GM12878 (cell line): ENCODE data around the gene B3GALT5. TPM values are rescaled to one million over a fixed set of nuclear protein-coding genes. Genes with fewer than 3 reads are reported as not detected.

Experiments used
- ATAC-seq: fragments of 200-7000 bp; cut with Tn5 transposase; 3 replicates; pipeline ENCODE4 v1.9.1; 2020; ENCODE audit warnings: mild to moderate bottlenecking, moderate library complexity
- BruUV-seq: library from RNA; stranded (reverse); fragments of 400-500 nt; replicated peaks from 2 replicates; lab custom pipeline; 2021; lab: Mats Ljungman, UMichigan
- CTCF ChIA-PET: fragments of 300-600 bp; sonication (Branson Sonifier 250); formaldehyde crosslinking; extraction: SDS; loops from one replicate; lab custom pipeline; 2021; ENCODE audit warnings: inconsistent platforms; lab: Yijun Ruan, JAX
- POLR2A ChIA-PET: fragments of 350-600 bp; formaldehyde crosslinking; extraction: SDS; loops from one replicate; lab custom pipeline; 2021; ENCODE audit warnings: inconsistent platforms; lab: Charles Lee
- RAD21 ChIA-PET: fragments of 300-600 bp; sonication (Branson Sonifier 250); formaldehyde crosslinking; loops from one replicate; lab custom pipeline; 2023; ENCODE audit warnings: antibody characterized with exemption; ENCODE audit not compliant: unreplicated experiment; lab: Charles Lee
- SMC1A ChIA-PET: fragments of 300-600 bp; sonication (Branson Sonifier 250); formaldehyde crosslinking; loops from one replicate; lab custom pipeline; 2023; ENCODE audit not compliant: unreplicated experiment, uncharacterized antibody; lab: Charles Lee
- DNase-seq: peaks from one replicate; pipeline ENCODE4 v3.0.0-alpha.2; 2011; ENCODE audit warnings: low read depth, low spot score
- FAIRE-seq: peaks from 3 replicates; lab custom pipeline; 2011; peaks lifted over from hg19 to GRCh38; lab: Jason Lieb, UNC
- H2AFZ ChIP-seq: 2 replicates; pipeline ENCODE4 v1.6.0; 2011; ENCODE audit warnings: low read depth, low read length, control low read depth; ENCODE audit not compliant: control insufficient read depth
- H3K27ac ChIP-seq: 2 replicates; pipeline ENCODE4 v1.5.1; 2011; ENCODE audit warnings: control low read depth; ENCODE audit not compliant: control insufficient read depth, insufficient read depth
- H3K27me3 ChIP-seq, 2 experiments: replicated peaks in 1 of 2; 2 replicates each; pipeline versions ENCODE4 v1.6.0 to v1.6.1; 2011; ENCODE audit warnings: low read length in 1 of 2; ENCODE audit not compliant: control insufficient read depth in 2 of 2, insufficient read depth in 2 of 2
- H3K36me3 ChIP-seq, 2 experiments: 2 replicates each; pipeline ENCODE4 v1.5.1; 2011; ENCODE audit warnings: low read length in 1 of 2; ENCODE audit not compliant: control insufficient read depth in 2 of 2, insufficient read depth in 2 of 2
- H3K4me1 ChIP-seq: 2 replicates; pipeline ENCODE4 v1.6.1; 2011; ENCODE audit warnings: mild to moderate bottlenecking, low read length, moderate library complexity, mixed read lengths; ENCODE audit not compliant: control insufficient read depth, insufficient read depth
- H3K4me2 ChIP-seq: 2 replicates; pipeline ENCODE4 v1.6.0; 2011; ENCODE audit warnings: control low read depth; ENCODE audit not compliant: control insufficient read depth, insufficient read depth
- H3K4me3 ChIP-seq: fragments of 200-600 bp; sonication (generic); 2 replicates; pipeline ENCODE4 v1.5.1; 2016
- H3K79me2 ChIP-seq: 2 replicates; pipeline ENCODE4 v1.6.0; 2011; ENCODE audit warnings: low read length; ENCODE audit not compliant: control insufficient read depth, insufficient read depth
- H3K9ac ChIP-seq: 2 replicates; pipeline ENCODE4 v1.8.0; 2011; ENCODE audit warnings: low read length, control low read depth, mixed read lengths; ENCODE audit not compliant: control insufficient read depth, insufficient read depth
- H3K9me3 ChIP-seq: replicated peaks from 3 replicates; pipeline ENCODE4 v1.5.1; 2011; ENCODE audit warnings: mild to moderate bottlenecking, low read length; ENCODE audit not compliant: control insufficient read depth, insufficient read depth
- H4K20me1 ChIP-seq: 2 replicates; pipeline ENCODE4 v1.6.0; 2011; ENCODE audit not compliant: control insufficient read depth, insufficient read depth
- ATF7 ChIP-seq: fragments of 450-650 bp; IDR thresholded peaks from 2 replicates; pipeline ENCODE4 v1.6.1; 2016; ENCODE audit warnings: low read depth, mild to moderate bottlenecking
- BMI1 ChIP-seq: fragments of 450-650 bp; IDR thresholded peaks from 2 replicates; pipeline ENCODE4 v1.6.1; 2016; ENCODE audit warnings: mild to moderate bottlenecking, moderate library complexity, borderline replicate concordance
- BRCA1 ChIP-seq: IDR thresholded peaks from 2 replicates; pipeline ENCODE4 v1.6.1; 2011; ENCODE audit warnings: low read depth, low read length, improper control_type of control experiment
- CBFB ChIP-seq: IDR thresholded peaks from 2 replicates; pipeline ENCODE4 v1.6.1; 2016; ENCODE audit warnings: antibody characterized with exemption, low read depth
- CBX3 ChIP-seq: fragments of 200-600 bp; sonication (generic); IDR thresholded peaks from 2 replicates; pipeline ENCODE4 v1.6.1; 2016; ENCODE audit warnings: low read depth, borderline replicate concordance
- EGR1 ChIP-seq, 2 experiments: IDR thresholded peaks; 1 replicate in 1 of 2; 2 replicates in 1 of 2; pipeline ENCODE4 v1.6.1; 2011 to 2012; ENCODE audit warnings: low read depth in 2 of 2, low read length in 2 of 2, borderline replicate concordance in 1 of 2, mild to moderate bottlenecking in 1 of 2, moderate library complexity in 1 of 2
- HDAC2 ChIP-seq: fragments of 200-600 bp; sonication (generic); IDR thresholded peaks from 2 replicates; pipeline ENCODE4 v1.6.1; 2017
- KLF5 ChIP-seq: fragments of 450-650 bp; IDR thresholded peaks from 2 replicates; pipeline ENCODE4 v1.6.1; 2014; ENCODE audit warnings: mild to moderate bottlenecking; ENCODE audit not compliant: partially characterized antibody
- PAX8 ChIP-seq: fragments of 450-650 bp; IDR thresholded peaks from 2 replicates; pipeline ENCODE4 v1.6.1; 2017; ENCODE audit warnings: mild to moderate bottlenecking, moderate library complexity
- POU2F2 ChIP-seq: IDR thresholded peaks from 3 replicates; pipeline ENCODE4 v1.6.1; 2011; ENCODE audit warnings: low read depth, mild to moderate bottlenecking, low read length, borderline replicate concordance
- TARDBP ChIP-seq: IDR thresholded peaks from 2 replicates; pipeline ENCODE4 v1.6.1; 2016; ENCODE audit warnings: borderline replicate concordance
- ZNF217 ChIP-seq: fragments of 450-650 bp; IDR thresholded peaks from 2 replicates; pipeline ENCODE4 v1.6.1; 2017; ENCODE audit warnings: antibody characterized with exemption, mild to moderate bottlenecking
- WGBS: methylation state at CpG from one replicate; pipeline ENCODE4 v1.1.6; 2016; ENCODE audit warnings: low lambda C conversion rate; ENCODE audit not compliant: insufficient replicate concordance, insufficient coverage; ENCODE audit errors: missing lambda C conversion rate; 5-methylcytosine and 5-hydroxymethylcytosine counted together
- in situ Hi-C: fragments of 300-500 bp; cut with MboI; formaldehyde crosslinking; loops from 9 replicates; pipeline ENCODE4 v1.14.3; 2018; ENCODE audit warnings: mixed read lengths
- intact Hi-C: fragments of 100-400 bp; cut with micrococcal nuclease; formaldehyde crosslinking; loops from one replicate; pipeline ENCODE4 v1.14.2; 2022; ENCODE audit not compliant: unreplicated experiment
- polyA plus RNA-seq, 11 experiments: library from polyadenylated mRNA; depleted of rRNA in 4 of 11; unstranded in 6 of 11; stranded (reverse) in 5 of 11; fragments of >200 nt; fragmentation: Nextera tagmentation in 4 of 11; fragmentation: Illumina TruSeq in 1 of 11; extraction: Ambion mirVana in 4 of 11; extraction: Trizol in 1 of 11; gene quantifications; 1 replicate in 1 of 11; 2 replicates in 10 of 11; pipeline versions ENCODE4 v1.2.1 to v1.2.3, GENCODE V29; 2011 to 2016; ENCODE audit warnings: inconsistent platforms in 2 of 11, missing spikeins in 2 of 11, low read depth in 1 of 11
- total RNA-seq, 4 experiments: library from RNA; depleted of rRNA in 3 of 4; stranded (reverse); fragments of >200 nt in 3 of 4; fragmentation: Illumina TruSeq in 1 of 4; extraction: Trizol in 1 of 4; gene quantifications; 2 replicates each; pipeline versions ENCODE4 v1.2.1 to v1.2.3, GENCODE V29; 2013 to 2021
- TF ChIP-seq, protein P1 (sequence below): fragments of 450-650 bp; IDR thresholded peaks from 2 replicates; pipeline ENCODE4 v1.6.1; 2016; ENCODE audit warnings: mild to moderate bottlenecking
- TF ChIP-seq, protein P2 (sequence below): IDR thresholded peaks from 2 replicates; pipeline ENCODE4 v1.6.1; 2012; ENCODE audit warnings: low read depth, low read length, improper control_type of control experiment

B3GALT5 gene
- total and polyA plus RNA-seq, 10 of the 15 experiments (the other 5 are each of a cell fraction or from before 2014, with no cell fraction given): 0.03 to 0.04 TPM; not detected in 8

DNA sequence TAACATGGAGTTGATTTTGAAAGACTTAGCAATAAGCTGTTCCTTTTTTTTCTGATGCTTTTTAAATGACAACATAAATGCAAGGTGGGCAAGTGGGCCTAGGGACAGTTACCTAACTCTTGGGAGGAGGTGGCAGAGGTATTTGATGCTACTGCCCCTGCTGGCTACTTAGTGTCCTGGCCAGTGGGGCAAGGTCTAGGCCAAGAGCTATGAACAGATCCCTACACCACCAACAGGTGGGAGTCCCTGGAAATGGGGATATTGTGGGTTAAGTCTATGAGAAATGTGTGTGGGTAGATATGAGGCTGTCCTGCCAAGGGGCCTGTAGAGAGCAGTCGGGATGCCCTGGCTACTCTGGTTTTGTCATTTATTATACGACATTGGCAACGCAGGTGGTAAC, 31.3 kb upstream of the B3GALT5 start:
- TF ChIP-seq ZNF217: no peak
- no peak for TF ChIP-seq EGR1 (IDR thresholded peaks at IDR 0.05; ENCODE audit: borderline replicate concordance in 1 of 2, low read depth in 2 of 2, low read length in 2 of 2)
- TF ChIP-seq POU2F2: no peak
- TF ChIP-seq HDAC2: no peak
- TF ChIP-seq BRCA1: no peak
- no peak for TF ChIP-seq TARDBP
- no peak for TF ChIP-seq CBFB
- no peak for TF ChIP-seq KLF5
- no peak for TF ChIP-seq ATF7
- no peak for TF ChIP-seq BMI1
- TF ChIP-seq, protein P1, sequence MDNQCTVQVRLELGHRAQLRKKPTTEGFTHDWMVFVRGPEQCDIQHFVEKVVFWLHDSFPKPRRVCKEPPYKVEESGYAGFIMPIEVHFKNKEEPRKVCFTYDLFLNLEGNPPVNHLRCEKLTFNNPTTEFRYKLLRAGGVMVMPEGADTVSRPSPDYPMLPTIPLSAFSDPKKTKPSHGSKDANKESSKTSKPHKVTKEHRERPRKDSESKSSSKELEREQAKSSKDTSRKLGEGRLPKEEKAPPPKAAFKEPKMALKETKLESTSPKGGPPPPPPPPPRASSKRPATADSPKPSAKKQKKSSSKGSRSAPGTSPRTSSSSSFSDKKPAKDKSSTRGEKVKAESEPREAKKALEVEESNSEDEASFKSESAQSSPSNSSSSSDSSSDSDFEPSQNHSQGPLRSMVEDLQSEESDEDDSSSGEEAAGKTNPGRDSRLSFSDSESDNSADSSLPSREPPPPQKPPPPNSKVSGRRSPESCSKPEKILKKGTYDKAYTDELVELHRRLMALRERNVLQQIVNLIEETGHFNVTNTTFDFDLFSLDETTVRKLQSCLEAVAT: no peak
- no peak for TF ChIP-seq PAX8
- TF ChIP-seq CBX3: no peak
- TF ChIP-seq, protein P2, sequence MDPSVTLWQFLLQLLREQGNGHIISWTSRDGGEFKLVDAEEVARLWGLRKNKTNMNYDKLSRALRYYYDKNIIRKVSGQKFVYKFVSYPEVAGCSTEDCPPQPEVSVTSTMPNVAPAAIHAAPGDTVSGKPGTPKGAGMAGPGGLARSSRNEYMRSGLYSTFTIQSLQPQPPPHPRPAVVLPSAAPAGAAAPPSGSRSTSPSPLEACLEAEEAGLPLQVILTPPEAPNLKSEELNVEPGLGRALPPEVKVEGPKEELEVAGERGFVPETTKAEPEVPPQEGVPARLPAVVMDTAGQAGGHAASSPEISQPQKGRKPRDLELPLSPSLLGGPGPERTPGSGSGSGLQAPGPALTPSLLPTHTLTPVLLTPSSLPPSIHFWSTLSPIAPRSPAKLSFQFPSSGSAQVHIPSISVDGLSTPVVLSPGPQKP: no peak
- 2% methylated on average over 3 of the region's 3 CpGs for WGBS

More for the DNA sequence above, 31.3 kb upstream of the B3GALT5 start:
- FAIRE-seq: no peak
- Histone ChIP-seq H3K9me3 (no peaks in the 10 kb centered on the region), H3K27ac (no peak overlapping the region), H4K20me1 (no peaks in the 10 kb centered on the region), H2AFZ (no peak overlapping the region), H3K27me3 (no peaks in the 10 kb centered on the region), H3K4me2 (no peak overlapping the region), H3K79me2 (no peaks in the 10 kb centered on the region), H3K4me1 (no peaks in the 10 kb centered on the region), H3K9ac (no peak overlapping the region), H3K36me3 (no peaks in the 10 kb centered on the region), H3K4me3 (no peak overlapping the region)
- CTCF ChIA-PET: no interaction called here
- no peak for DNase-seq
- in situ Hi-C loops (no loop called here), intact Hi-C loops (no loop called here)
- RAD21 ChIA-PET: no interaction called here
- ATAC-seq: no peak
- POLR2A ChIA-PET: no interaction called here
- SMC1A ChIA-PET: no interaction called here
- no TSS peak for BruUV-seq
